Measurements from ENCODE around the gene ITPKB.
"Not testable (repeated sequence)": the region's sequence is repeated elsewhere in the genome, so short reads cannot be mapped to it uniquely, and the experiment has no call there.

The ITPKB gene

GRCh38 chr1:226603858-226604559 lies 135.1 kb downstream of the ITPKB start:
- DNase-seq (ENCODE audit: low read depth, low spot score) = no peak

GRCh38 chr1:226603022-226603857 lies 135.8 kb downstream of the ITPKB start:
- no peak for DNase-seq (ENCODE audit: low read depth, low spot score)

GRCh38 chr1:226602186-226603021 lies 136.7 kb downstream of the ITPKB start:
- DNase-seq (ENCODE audit: low read depth, low spot score) = no peak

GRCh38 chr1:226601456-226601855 lies 137.6 kb downstream of the ITPKB start:
- no peak for DNase-seq (ENCODE audit: low read depth, low spot score)

- no peak for DNase-seq (ENCODE audit: low read depth, low spot score)
Observed at GRCh38 chr1:226600254-226600653, 138.8 kb downstream of the ITPKB start.

- DNase-seq (ENCODE audit: low read depth, low spot score) = no peak
Observed at GRCh38 chr1:226599636-226600238, 139.3 kb downstream of the ITPKB start.

GRCh38 chr1:226598955-226599354 lies 140.1 kb downstream of the ITPKB start:
- not testable (repeated sequence) for DNase-seq (ENCODE audit: low read depth, low spot score)

- no peak for DNase-seq (ENCODE audit: low read depth, low spot score)
Observed at GRCh38 chr1:226598455-226598849, 140.6 kb downstream of the ITPKB start.

- no peak for DNase-seq (ENCODE audit: low read depth, low spot score)
Observed at GRCh38 chr1:226597616-226598454, 141.2 kb downstream of the ITPKB start.

- no peak for DNase-seq (ENCODE audit: low read depth, low spot score)
Observed at GRCh38 chr1:226596531-226597165, 142.4 kb downstream of the ITPKB start.

GRCh38 chr1:226593541-226593940 lies 145.5 kb downstream of the ITPKB start:
- DNase-seq (ENCODE audit: low read depth, low spot score) = no peak

- no peak for DNase-seq (ENCODE audit: low read depth, low spot score)
Observed at GRCh38 chr1:226590614-226591013, 148.5 kb downstream of the ITPKB start.

- DNase-seq (ENCODE audit: low read depth, low spot score) = no peak
Observed at GRCh38 chr1:226589008-226589733, 149.9 kb downstream of the ITPKB start.

GRCh38 chr1:226588484-226588883 lies 150.6 kb downstream of the ITPKB start:
- no peak for DNase-seq (ENCODE audit: low read depth, low spot score)

GRCh38 chr1:226586650-226587422 lies 152.2 kb downstream of the ITPKB start:
- DNase-seq (ENCODE audit: low read depth, low spot score) = no peak

GRCh38 chr1:226586116-226586515 lies 153.0 kb downstream of the ITPKB start:
- no peak for DNase-seq (ENCODE audit: low read depth, low spot score)

GRCh38 chr1:226584164-226584563 lies 154.9 kb downstream of the ITPKB start:
- DNase-seq (ENCODE audit: low read depth, low spot score) = no peak

GRCh38 chr1:226582966-226583365 lies 156.1 kb downstream of the ITPKB start:
- DNase-seq (ENCODE audit: low read depth, low spot score) = no peak
